ENCODE results near the gene ARHGEF4. TPM values are rescaled to one million over a fixed set of nuclear protein-coding genes. Genes with fewer than 3 reads are reported as not detected.

Gene ARHGEF4
- total RNA-seq, 1 experiment from 2014 or later = 12.6 TPM

GRCh38 chr2:130976591-130977237, 140.0 kb downstream of the ARHGEF4 start:
- Histone ChIP-seq H2BK15ac (ENCODE audit: low read depth, low read length) (no peak overlapping the region), H3K23me2 (ENCODE audit: insufficient read length, low read depth, low read length, poor library complexity, severe bottlenecking) (no peaks in the 10 kb centered on the region), H2BK120ac (ENCODE audit: low read depth, low read length, poor library complexity, severe bottlenecking) (no peak overlapping the region), H3K56ac (ENCODE audit: insufficient read length, low read depth, low read length) (no peak overlapping the region), H3K18ac (ENCODE audit: insufficient read length, low read depth, low read length) (no peak overlapping the region), H3K9ac (ENCODE audit: extremely low read depth, insufficient read length, low read length) (no peak overlapping the region), H3K79me1 (ENCODE audit: insufficient read depth, low read depth, low read length, poor library complexity, severe bottlenecking) (no peaks in the 10 kb centered on the region), H3T11ph (ENCODE audit: low read length) (no peak overlapping the region), H4K91ac (ENCODE audit: insufficient read length, low read depth, low read length) (no peak overlapping the region), H3K27ac (ENCODE audit: insufficient read length, low read depth, low read length) (no peak overlapping the region), H2BK20ac (ENCODE audit: low read depth, low read length, poor library complexity, severe bottlenecking) (no peak overlapping the region), H4K20me1 (ENCODE audit: control insufficient read depth, insufficient read depth, insufficient read length) (no peaks in the 10 kb centered on the region), H3K14ac (ENCODE audit: insufficient read depth, low read length) (no peak overlapping the region), H3K4ac (ENCODE audit: low read depth, low read length) (no peak overlapping the region), H2AFZ (ENCODE audit: low read length) (no peak overlapping the region), H3K23ac (ENCODE audit: insufficient read length, low read depth, low read length) (no peak overlapping the region), H2BK12ac (ENCODE audit: insufficient read length, low read depth, low read length) (no peak overlapping the region), H3K4me2 (ENCODE audit: insufficient read depth, insufficient read length, low read length) (no peak overlapping the region), H3K27me3 (ENCODE audit: insufficient read depth, low read length) (no peaks in the 10 kb centered on the region), H3K79me2 (ENCODE audit: insufficient read depth, low read length) (no peaks in the 10 kb centered on the region), H3K4me1 (ENCODE audit: insufficient read depth, low read length) (no peaks in the 10 kb centered on the region), H3K9me3 (ENCODE audit: control insufficient read depth, low read depth, low read length) (peaks cover 16% of the 10 kb centered on the region), H2BK5ac (ENCODE audit: insufficient read length, low read length) (no peak overlapping the region), H2AK5ac (ENCODE audit: insufficient read length, low read length) (no peak overlapping the region), H4K8ac (replicated peaks; ENCODE audit: insufficient read length, low read depth, low read length) (no peak overlapping the region), H4K5ac (ENCODE audit: insufficient read length, low read depth, low read length) (no peak overlapping the region)
- Mint-ChIP-seq H3K4me1 (no peaks in the 10 kb centered on the region), H3K36me3 (ENCODE audit: insufficient read depth in 1 of 3, low read depth in 3 of 3) (peaks cover 0 to 4% (median 2%) of the 10 kb centered on the region in 3 experiments; a peak in 5 of 7 replicates), H3K27me3 (ENCODE audit: low read depth) (no peaks in the 10 kb centered on the region), H3K27ac (no peak overlapping the region), H3K9me3 (peaks cover 0 to 12% of the 10 kb centered on the region in 2 experiments; a peak in 3 of 5 replicates), H3K4me3 (no peak overlapping the region)
- 96% methylated on average over 3 of the region's 10 CpGs for WGBS (ENCODE audit: extremely low coverage, insufficient read length, low lambda C conversion rate)
- no peak for DNase-seq
- TF ChIP-seq CTCF (conservative IDR thresholded peaks at IDR 0.05) = no peak
